Ectodermal cell (in vitro differentiated cells): ENCODE data around the gene F13B.

Experiments
- H3K27ac ChIP-seq: 2 replicates; pipeline ENCODE4 v1.7.0; 2013; ENCODE audit warnings: mild to moderate bottlenecking, low read depth, low read length; ENCODE audit not compliant: insufficient read depth, poor library complexity, severe bottlenecking
- H3K27me3 ChIP-seq: 2 replicates; pipeline ENCODE4 v1.7.0; 2013; ENCODE audit warnings: mild to moderate bottlenecking, low read length; ENCODE audit not compliant: insufficient read depth, control insufficient read depth, poor library complexity, severe bottlenecking
- H3K36me3 ChIP-seq: one replicate; pipeline ENCODE4 v1.7.0; 2013; ENCODE audit warnings: low read length; ENCODE audit not compliant: control insufficient read depth, insufficient read depth
- H3K4me1 ChIP-seq: one replicate; pipeline ENCODE4 v1.7.0; 2013; ENCODE audit warnings: low read length; ENCODE audit not compliant: control insufficient read depth, insufficient read depth
- H3K4me3 ChIP-seq: 2 replicates; pipeline ENCODE4 v1.7.0; 2013; ENCODE audit warnings: low read depth, low read length, control low read depth; ENCODE audit not compliant: insufficient read depth
- H3K9me3 ChIP-seq: 2 replicates; pipeline ENCODE4 v1.7.0; 2013; ENCODE audit warnings: mild to moderate bottlenecking, low read length, moderate library complexity; ENCODE audit not compliant: control insufficient read depth
- WGBS, 2 experiments: methylation state at CpG; one replicate each; pipeline ENCODE4 v1.1.7; 2013; ENCODE audit warnings: missing lambda C conversion rate in 2 of 2; 5-methylcytosine and 5-hydroxymethylcytosine counted together

The F13B gene

DNA sequence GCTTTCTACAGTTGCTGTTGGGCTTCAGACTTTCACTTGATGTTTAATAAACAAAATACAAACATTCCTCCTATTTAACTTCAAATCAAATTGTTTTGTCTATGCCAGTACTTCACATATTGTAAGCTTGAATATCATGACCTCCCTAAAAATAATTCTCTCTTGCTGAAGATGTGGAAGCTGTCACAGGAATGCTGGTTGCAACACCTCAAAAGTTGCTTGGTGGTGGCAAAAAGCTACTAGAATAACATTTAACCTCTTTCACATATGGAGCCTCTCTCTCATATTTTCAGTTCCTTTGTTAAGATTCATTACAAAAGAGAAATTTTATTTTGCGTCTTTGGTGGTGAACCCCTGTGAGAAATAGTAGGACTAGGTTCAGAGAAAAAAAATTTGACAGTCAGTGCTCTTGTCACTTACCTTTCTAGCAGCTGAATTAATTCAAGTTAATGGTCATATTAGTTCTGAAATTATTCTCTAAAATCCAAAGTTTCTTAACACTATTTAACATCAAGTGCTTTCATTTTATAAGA is 25.5 kb upstream of the F13B start:
- Histone ChIP-seq H3K9me3 (no peaks in the 10 kb centered on the region), H3K36me3 (peaks cover 19% of the 10 kb centered on the region), H3K4me3 (no peak overlapping the region), H3K27ac (no peak overlapping the region), H3K4me1 (no peaks in the 10 kb centered on the region), H3K27me3 (no peaks in the 10 kb centered on the region)
- WGBS, 2 experiments = 100% methylated on average over 1 of the region's 1 CpG; no CpG with 5 or more reads in 1 of the 2 experiments

GRCh38 chr1:197083474-197083873 is 16.4 kb upstream of the F13B start:
- peaks cover 2% of the 10 kb centered on the region for H3K9me3 ChIP-seq
- H3K27ac ChIP-seq = no peak overlapping the region
- peaks cover 58% of the 10 kb centered on the region for H3K36me3 ChIP-seq
- H3K27me3 ChIP-seq = no peaks in the 10 kb centered on the region
- H3K4me1 ChIP-seq = no peaks in the 10 kb centered on the region
- H3K4me3 ChIP-seq = no peak overlapping the region

DNA sequence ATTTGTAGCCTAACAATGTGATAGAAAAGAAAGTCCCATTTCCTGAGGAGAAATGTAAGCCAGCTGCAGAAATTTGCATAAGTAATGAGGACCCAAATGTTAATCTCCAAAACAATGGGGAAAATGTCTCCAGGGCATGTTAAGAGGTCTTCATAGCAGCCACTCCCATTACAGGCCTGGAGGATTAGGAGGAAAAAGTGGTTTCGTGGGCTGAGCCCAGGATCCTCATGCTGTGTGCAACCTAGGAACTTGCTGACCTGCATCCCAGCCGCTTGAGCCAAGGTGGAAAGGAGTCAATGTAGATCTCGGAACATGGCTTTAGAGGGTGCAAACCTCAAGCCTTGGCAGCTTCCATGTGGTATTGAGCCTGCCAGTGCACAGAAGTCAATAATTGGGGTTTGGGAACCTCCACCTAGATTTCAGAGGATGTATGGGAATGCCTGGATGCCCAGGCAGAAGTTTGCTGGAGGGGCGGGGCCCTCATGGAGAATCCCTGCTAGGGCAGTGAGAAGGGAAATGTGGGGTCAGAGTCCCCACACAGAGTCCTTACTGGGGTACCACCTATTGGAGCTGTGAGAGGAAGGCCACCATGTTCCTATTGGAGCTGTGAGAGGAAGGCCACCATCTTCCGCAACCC is 14.2 kb upstream of the F13B start:
- H3K27ac ChIP-seq = no peak overlapping the region
- H3K9me3 ChIP-seq = peaks cover 2% of the 10 kb centered on the region
- H3K4me1 ChIP-seq = no peaks in the 10 kb centered on the region
- no peak overlapping the region for H3K4me3 ChIP-seq
- no peaks in the 10 kb centered on the region for H3K27me3 ChIP-seq
- H3K36me3 ChIP-seq = peaks cover 45% of the 10 kb centered on the region
- 94 to 95% methylated on average over 5 of the region's 5 CpGs for WGBS, 2 experiments

DNA sequence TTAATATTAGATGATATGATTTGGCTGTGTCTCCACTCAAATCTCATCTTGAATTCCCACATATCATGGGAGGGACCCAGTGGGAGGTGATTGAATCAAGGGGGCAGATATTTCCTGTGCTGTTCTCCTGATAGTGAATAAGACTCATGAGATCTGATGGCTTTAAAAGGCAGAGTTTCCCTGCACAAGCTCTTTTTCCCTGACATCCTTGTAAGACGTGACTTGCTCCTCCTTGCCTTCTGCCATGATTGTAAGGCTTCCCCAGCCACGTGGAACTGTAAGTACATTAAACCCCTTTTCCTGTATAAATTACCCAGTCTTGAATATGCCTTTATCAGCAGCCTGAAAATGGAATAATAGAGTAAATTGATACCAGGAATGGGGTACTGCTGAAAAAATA is 13.3 kb upstream of the F13B start:
- peaks cover 37% of the 10 kb centered on the region for H3K36me3 ChIP-seq
- no peak overlapping the region for H3K4me3 ChIP-seq
- H3K27ac ChIP-seq = no peak overlapping the region
- no peaks in the 10 kb centered on the region for H3K4me1 ChIP-seq
- no peaks in the 10 kb centered on the region for H3K27me3 ChIP-seq
- 93 to 97% methylated on average over 2 of the region's 2 CpGs for WGBS, 2 experiments
- peaks cover 2% of the 10 kb centered on the region for H3K9me3 ChIP-seq

GRCh38 chr1:197076585-197076984 is 9.5 kb upstream of the F13B start:
- WGBS, 2 experiments = 89 to 92% methylated on average over 1 of the region's 1 CpG
- Histone ChIP-seq H3K9me3 (peaks cover 2% of the 10 kb centered on the region), H3K4me3 (no peak overlapping the region), H3K27ac (no peak overlapping the region), H3K36me3 (peaks cover 1% of the 10 kb centered on the region), H3K27me3 (no peaks in the 10 kb centered on the region), H3K4me1 (no peaks in the 10 kb centered on the region)

DNA sequence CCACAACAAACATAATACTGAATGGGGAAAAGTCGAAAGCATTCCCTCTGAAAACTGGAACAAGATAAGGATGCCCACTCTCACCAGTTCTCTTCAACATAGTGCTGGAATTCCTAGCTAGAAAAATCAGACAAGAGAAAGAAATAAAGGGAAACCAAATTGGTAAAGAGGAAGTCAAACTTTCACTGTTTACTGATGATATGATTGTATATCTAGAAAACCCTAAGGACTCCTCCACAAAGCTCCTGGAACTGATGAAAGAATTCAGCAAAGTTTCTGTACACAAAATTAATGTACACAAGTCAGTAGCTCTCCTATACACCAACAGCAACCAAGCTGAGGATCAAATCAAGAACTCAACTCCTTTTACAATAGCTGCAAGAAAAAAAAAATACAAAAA is 6.9 kb upstream of the F13B start:
- no peaks in the 10 kb centered on the region for H3K27me3 ChIP-seq
- no peak overlapping the region for H3K27ac ChIP-seq
- WGBS, 2 experiments = 88 to 90% methylated on average over 1 of the region's 1 CpG
- H3K9me3 ChIP-seq = no peaks in the 10 kb centered on the region
- no peak overlapping the region for H3K4me3 ChIP-seq
- no peaks in the 10 kb centered on the region for H3K4me1 ChIP-seq
- no peaks in the 10 kb centered on the region for H3K36me3 ChIP-seq

DNA sequence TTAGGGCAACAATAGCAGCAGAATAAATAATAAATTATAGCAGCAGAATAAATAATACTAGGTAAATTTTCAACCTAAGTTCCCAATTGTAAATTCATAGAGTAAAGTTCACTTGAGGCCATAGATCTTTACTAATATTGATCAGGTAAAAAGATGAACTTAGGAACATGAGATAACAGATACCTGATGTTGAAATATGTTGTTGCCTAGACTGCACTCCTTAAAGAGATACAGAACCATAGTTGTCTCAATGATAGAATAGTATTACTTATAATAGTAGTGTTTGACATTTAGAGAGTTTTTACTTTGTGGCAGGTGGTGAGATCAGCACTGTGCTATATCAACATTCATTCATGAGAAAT is 378 bp upstream of the F13B start:
- Histone ChIP-seq H3K4me1 (no peaks in the 10 kb centered on the region), H3K9me3 (no peaks in the 10 kb centered on the region), H3K36me3 (no peaks in the 10 kb centered on the region)

GRCh38 chr1:197066277-197066676 is 783 bp downstream of the F13B start:
- no peaks in the 10 kb centered on the region for H3K4me1 ChIP-seq
- H3K27me3 ChIP-seq = no peaks in the 10 kb centered on the region
- H3K4me3 ChIP-seq = no peak overlapping the region
- no peaks in the 10 kb centered on the region for H3K9me3 ChIP-seq
- H3K36me3 ChIP-seq = no peaks in the 10 kb centered on the region
- 100% methylated on average over 1 of the region's 1 CpG; no CpG with 5 or more reads in 1 of the 2 experiments for WGBS, 2 experiments
- H3K27ac ChIP-seq = no peak overlapping the region

More for the DNA sequence above, 378 bp upstream of the F13B start:
- Histone ChIP-seq H3K27ac (no peak overlapping the region), H3K4me3 (no peak overlapping the region), H3K27me3 (no peaks in the 10 kb centered on the region)

GRCh38 chr1:197065559-197065958 is 1.5 kb downstream of the F13B start:
- no peaks in the 10 kb centered on the region for H3K4me1 ChIP-seq
- H3K4me3 ChIP-seq = no peak overlapping the region
- H3K9me3 ChIP-seq = no peaks in the 10 kb centered on the region
- H3K27ac ChIP-seq = no peak overlapping the region
- no peaks in the 10 kb centered on the region for H3K36me3 ChIP-seq
- no peaks in the 10 kb centered on the region for H3K27me3 ChIP-seq

DNA sequence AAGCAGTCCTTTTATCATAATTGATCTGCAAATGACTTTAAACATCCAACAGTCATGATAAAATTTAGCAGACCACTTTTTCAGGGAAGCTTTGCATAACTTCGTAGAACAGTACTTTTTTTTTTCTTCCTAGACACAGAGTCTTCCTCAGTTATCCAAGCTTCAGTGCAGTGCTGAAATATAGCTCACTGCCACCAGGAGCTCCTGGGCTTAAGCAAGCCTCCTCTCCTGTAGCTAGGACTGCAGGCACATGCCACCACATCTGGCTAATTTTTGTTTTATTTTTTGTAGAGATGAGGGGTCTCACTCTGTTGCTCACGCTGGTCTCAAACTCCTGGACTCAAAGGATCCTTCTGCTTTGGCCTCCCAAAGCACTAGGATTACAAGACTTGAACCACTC is 3.8 kb downstream of the F13B start:
- Histone ChIP-seq H3K4me3 (no peak overlapping the region), H3K4me1 (no peaks in the 10 kb centered on the region), H3K36me3 (no peaks in the 10 kb centered on the region), H3K27me3 (no peaks in the 10 kb centered on the region), H3K27ac (no peak overlapping the region), H3K9me3 (no peaks in the 10 kb centered on the region)
- WGBS, 2 experiments = 78 to 82% methylated on average over 2 of the region's 2 CpGs

DNA sequence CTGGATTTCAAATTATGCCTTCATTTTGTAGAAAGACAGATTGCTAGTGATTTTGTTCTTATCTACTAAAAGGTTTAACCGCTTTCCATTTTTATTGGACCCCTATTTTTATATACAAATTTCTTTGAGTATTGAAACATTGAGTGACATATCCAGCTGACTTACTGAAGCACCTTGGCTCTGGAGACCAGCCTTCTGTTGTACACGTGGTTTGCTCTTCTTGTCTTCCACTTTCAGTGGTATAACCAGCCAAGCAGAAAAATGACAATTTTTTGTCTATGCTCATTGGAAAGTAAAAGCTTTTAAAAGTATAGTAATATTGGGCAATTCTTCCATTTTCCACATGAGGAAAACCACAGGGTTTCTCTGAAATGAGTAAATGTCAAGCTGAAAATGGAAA is 4.4 kb downstream of the F13B start:
- 82 to 94% methylated on average over 1 to 2 of the region's 2 CpGs for WGBS, 2 experiments

More for the DNA sequence above, 4.4 kb downstream of the F13B start:
- no peaks in the 10 kb centered on the region for H3K36me3 ChIP-seq
- no peaks in the 10 kb centered on the region for H3K4me1 ChIP-seq
- H3K4me3 ChIP-seq = no peak overlapping the region
- no peak overlapping the region for H3K27ac ChIP-seq
- no peaks in the 10 kb centered on the region for H3K27me3 ChIP-seq
- H3K9me3 ChIP-seq = no peaks in the 10 kb centered on the region
